Activated naive CD8-positive, alpha-beta T cell treated with anti-CD3 and anti-CD28 coated beads for 36 hours (primary cell): ENCODE data around the gene UVRAG. TPM values are rescaled to one million over a fixed set of nuclear protein-coding genes. Genes with fewer than 3 reads are reported as not detected.

Experiments used
- total RNA-seq, 2 experiments: library from RNA; stranded (reverse); gene quantifications; one replicate each; pipeline ENCODE4 v1.2.3, GENCODE V29; 2021

UVRAG gene
- total RNA-seq, 2 experiments from 2014 or later, result 16.8 to 17.7 TPM

Other genes with a start within 250 kb of the UVRAG start
- not detected for gene MAP6, start 146.2 kb upstream of the UVRAG start, total RNA-seq
- gene MOGAT2, start 97.4 kb upstream of the UVRAG start, total RNA-seq, result not detected
- 1 to 10 TPM; 1.6 to 1.9 TPM for gene DGAT2, start 46.4 kb upstream of the UVRAG start, total RNA-seq